Neural progenitor cell (in vitro differentiated cells): ENCODE results near the gene ZG16. TPM values are rescaled to one million over a fixed set of nuclear protein-coding genes. Genes with fewer than 3 reads are reported as not detected.
A peak's percentile ranks its signal among the peaks of the same experiment; 100 is the strongest.
"Not testable (repeated sequence)": the region's sequence is repeated elsewhere in the genome, so short reads cannot be mapped to it uniquely, and the experiment has no call there.

ENCODE experiments used
- DNase-seq: peaks from one replicate; pipeline ENCODE4 v3.0.0-alpha.2; 2016; ENCODE audit warnings: low spot score
- H2AFZ ChIP-seq: fragments of 200-600 bp; sonication (generic); replicated peaks from 2 replicates; pipeline ENCODE4 v1.6.1; 2016; ENCODE audit warnings: antibody characterized with exemption
- H3F3A ChIP-seq: fragments of 200-600 bp; sonication (generic); 2 replicates; pipeline ENCODE4 v1.6.1; 2016; ENCODE audit warnings: antibody characterized with exemption, low read depth
- H3K27ac ChIP-seq: fragments of 200-600 bp; sonication (generic); 2 replicates; pipeline ENCODE4 v1.5.1; 2016; ENCODE audit warnings: mild to moderate bottlenecking
- H3K27me3 ChIP-seq: fragments of 200-600 bp; sonication (generic); 2 replicates; pipeline ENCODE4 v1.6.1; 2016; ENCODE audit warnings: mild to moderate bottlenecking, moderate library complexity
- H3K36me3 ChIP-seq: fragments of 200-600 bp; sonication (generic); 2 replicates; pipeline ENCODE4 v1.5.1; 2016
- H3K4me1 ChIP-seq: fragments of 200-600 bp; sonication (generic); 2 replicates; pipeline ENCODE4 v1.6.1; 2016; ENCODE audit warnings: mixed run types
- H3K4me2 ChIP-seq: fragments of 200-600 bp; sonication (generic); 2 replicates; pipeline ENCODE4 v1.6.1; 2016
- H3K4me3 ChIP-seq: fragments of 200-600 bp; sonication (generic); 2 replicates; pipeline ENCODE4 v1.5.1; 2016
- H3K79me2 ChIP-seq: fragments of 200-600 bp; sonication (generic); 2 replicates; pipeline ENCODE4 v1.6.1; 2016; ENCODE audit warnings: low read depth
- H3K9ac ChIP-seq: fragments of 200-600 bp; sonication (generic); 2 replicates; pipeline ENCODE4 v1.6.1; 2016
- H3K9me3 ChIP-seq: fragments of 200-600 bp; sonication (generic); 2 replicates; pipeline ENCODE4 v1.5.1; 2016; ENCODE audit warnings: low read depth
- H4K20me1 ChIP-seq: fragments of 200-600 bp; sonication (generic); 2 replicates; pipeline ENCODE4 v1.6.1; 2016; ENCODE audit warnings: low read depth
- H3K27ac Mint-ChIP-seq: 3 replicates; pipeline ENCODE4 v1.8.0; 2021; ENCODE audit warnings: mixed read lengths
- H3K27me3 Mint-ChIP-seq: 2 replicates; pipeline ENCODE4 v1.8.0; 2022; ENCODE audit warnings: low read depth, mild to moderate bottlenecking, inconsistent platforms, moderate library complexity, mixed read lengths; ENCODE audit not compliant: insufficient read depth
- H3K36me3 Mint-ChIP-seq: 3 replicates; pipeline ENCODE4 v1.8.0; 2021; ENCODE audit warnings: mixed read lengths
- H3K4me1 Mint-ChIP-seq: 3 replicates; pipeline ENCODE4 v1.8.0; 2021; ENCODE audit warnings: mixed read lengths
- H3K4me3 Mint-ChIP-seq: 3 replicates; pipeline ENCODE4 v1.8.0; 2021; ENCODE audit warnings: mild to moderate bottlenecking, moderate library complexity, mixed read lengths
- H3K9me3 Mint-ChIP-seq: 3 replicates; pipeline ENCODE4 v1.8.0; 2020; ENCODE audit warnings: mixed read lengths
- EZH2 ChIP-seq: fragments of 200-600 bp; sonication (generic); IDR thresholded peaks from 2 replicates; pipeline ENCODE4 v1.6.1; 2017; ENCODE audit warnings: antibody characterized with exemption, mild to moderate bottlenecking, moderate library complexity
- EZH2phosphoT487 ChIP-seq: fragments of 200-600 bp; sonication (generic); IDR thresholded peaks from 2 replicates; pipeline ENCODE4 v1.6.1; 2017; ENCODE audit warnings: antibody characterized with exemption
- total RNA-seq: library from RNA; depleted of rRNA; stranded (reverse); fragments of >200 nt; gene quantifications from 2 replicates; pipeline ENCODE4 v1.2.3, GENCODE V29; 2015; ENCODE audit warnings: low replicate concordance
- TF ChIP-seq, protein P1 (sequence below): fragments of 200-600 bp; sonication (generic); IDR thresholded peaks from 2 replicates; pipeline ENCODE4 v1.5.1; 2017; ENCODE audit warnings: antibody characterized with exemption, mild to moderate bottlenecking

Gene ZG16
- total RNA-seq, 1 donor from 2014 or later = not detected

DNA sequence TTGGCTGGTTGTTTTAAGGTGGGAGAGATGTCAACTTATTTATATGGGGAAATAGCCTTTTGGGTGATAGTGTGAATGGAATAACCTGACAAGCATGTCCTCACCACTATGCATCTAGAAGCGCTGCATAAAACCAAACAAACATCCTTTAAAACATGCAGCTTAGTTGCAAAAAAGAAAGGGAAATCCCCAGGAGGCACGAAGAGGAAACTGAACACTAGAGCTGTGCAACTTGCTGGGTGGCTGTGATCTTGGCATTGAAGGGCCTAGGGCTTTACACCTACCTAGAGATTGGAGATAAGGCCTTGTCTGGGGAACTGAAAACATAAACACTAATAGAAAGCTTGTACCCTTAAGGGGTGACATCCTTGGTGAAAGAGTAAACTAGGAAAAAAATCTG, 39.5 kb upstream of the ZG16 start:
- Histone ChIP-seq H3K27ac (no peak overlapping the region), H3F3A (no peaks in the 10 kb centered on the region), H4K20me1 (no peaks in the 10 kb centered on the region), H3K9ac (no peak overlapping the region), H3K9me3 (no peaks in the 10 kb centered on the region), H3K27me3 (no peaks in the 10 kb centered on the region), H2AFZ (no peak overlapping the region), H3K4me2 (no peak overlapping the region), H3K4me1 (no peaks in the 10 kb centered on the region), H3K79me2 (no peaks in the 10 kb centered on the region), H3K36me3 (no peaks in the 10 kb centered on the region), H3K4me3 (no peak overlapping the region)
- TF ChIP-seq EZH2phosphoT487 (no peak), EZH2 (no peak)
- TF ChIP-seq, protein P1, sequence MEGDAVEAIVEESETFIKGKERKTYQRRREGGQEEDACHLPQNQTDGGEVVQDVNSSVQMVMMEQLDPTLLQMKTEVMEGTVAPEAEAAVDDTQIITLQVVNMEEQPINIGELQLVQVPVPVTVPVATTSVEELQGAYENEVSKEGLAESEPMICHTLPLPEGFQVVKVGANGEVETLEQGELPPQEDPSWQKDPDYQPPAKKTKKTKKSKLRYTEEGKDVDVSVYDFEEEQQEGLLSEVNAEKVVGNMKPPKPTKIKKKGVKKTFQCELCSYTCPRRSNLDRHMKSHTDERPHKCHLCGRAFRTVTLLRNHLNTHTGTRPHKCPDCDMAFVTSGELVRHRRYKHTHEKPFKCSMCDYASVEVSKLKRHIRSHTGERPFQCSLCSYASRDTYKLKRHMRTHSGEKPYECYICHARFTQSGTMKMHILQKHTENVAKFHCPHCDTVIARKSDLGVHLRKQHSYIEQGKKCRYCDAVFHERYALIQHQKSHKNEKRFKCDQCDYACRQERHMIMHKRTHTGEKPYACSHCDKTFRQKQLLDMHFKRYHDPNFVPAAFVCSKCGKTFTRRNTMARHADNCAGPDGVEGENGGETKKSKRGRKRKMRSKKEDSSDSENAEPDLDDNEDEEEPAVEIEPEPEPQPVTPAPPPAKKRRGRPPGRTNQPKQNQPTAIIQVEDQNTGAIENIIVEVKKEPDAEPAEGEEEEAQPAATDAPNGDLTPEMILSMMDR = no peak
- no peaks in the 10 kb centered on the region for H3K9me3 Mint-ChIP-seq
- DNase-seq = no peak
- no peak overlapping the region for H3K4me3 Mint-ChIP-seq
- H3K27ac Mint-ChIP-seq = no peak overlapping the region
- H3K27me3 Mint-ChIP-seq = peaks cover 15% of the 10 kb centered on the region
- H3K36me3 Mint-ChIP-seq = no peaks in the 10 kb centered on the region
- peaks cover 3% of the 10 kb centered on the region for H3K4me1 Mint-ChIP-seq

DNA sequence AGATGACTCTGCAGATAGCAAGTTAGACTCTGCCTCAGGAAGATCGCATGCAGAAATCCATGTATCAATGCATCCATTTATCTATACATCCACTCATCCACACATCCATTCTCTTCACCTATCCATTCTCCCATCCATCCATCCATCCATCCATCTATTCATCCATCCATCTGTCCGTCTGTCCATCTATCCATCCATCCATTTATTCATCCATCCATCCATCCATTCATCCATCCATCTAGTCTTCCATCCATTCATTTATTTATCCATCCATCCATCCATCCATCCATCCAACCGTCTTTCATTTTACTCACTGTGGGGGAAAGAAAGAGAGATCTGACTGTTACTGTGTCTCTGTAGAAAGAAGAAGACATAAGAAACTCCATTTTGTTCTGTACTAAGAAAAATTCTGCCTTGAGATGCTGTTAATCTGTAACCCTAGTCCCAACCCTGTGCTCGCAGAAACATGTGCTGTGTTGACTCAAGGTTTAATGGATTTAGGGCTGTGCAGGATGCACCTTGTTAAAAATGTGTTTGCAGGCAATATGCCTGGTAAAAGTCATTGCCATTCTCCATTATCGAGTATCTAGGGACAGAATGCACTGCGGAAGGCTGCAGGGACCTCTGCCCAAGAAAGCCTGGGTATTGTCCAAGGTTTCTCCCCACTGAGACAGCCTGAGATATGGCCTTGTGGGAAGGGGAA, 38.0 kb upstream of the ZG16 start:
- not testable (repeated sequence) for H3K36me3 Mint-ChIP-seq, H3K9me3 ChIP-seq, H3K27me3 ChIP-seq, H4K20me1 ChIP-seq, H3K36me3 ChIP-seq, H3F3A ChIP-seq, H3K4me2 ChIP-seq, H3K9ac ChIP-seq, DNase-seq, H2AFZ ChIP-seq, H3K4me3 ChIP-seq, H3K27ac Mint-ChIP-seq, H3K79me2 ChIP-seq, H3K9me3 Mint-ChIP-seq, H3K27ac ChIP-seq, H3K4me1 Mint-ChIP-seq, H3K4me1 ChIP-seq, H3K4me3 Mint-ChIP-seq
- H3K27me3 Mint-ChIP-seq = peaks cover 16% of the 10 kb centered on the region

DNA sequence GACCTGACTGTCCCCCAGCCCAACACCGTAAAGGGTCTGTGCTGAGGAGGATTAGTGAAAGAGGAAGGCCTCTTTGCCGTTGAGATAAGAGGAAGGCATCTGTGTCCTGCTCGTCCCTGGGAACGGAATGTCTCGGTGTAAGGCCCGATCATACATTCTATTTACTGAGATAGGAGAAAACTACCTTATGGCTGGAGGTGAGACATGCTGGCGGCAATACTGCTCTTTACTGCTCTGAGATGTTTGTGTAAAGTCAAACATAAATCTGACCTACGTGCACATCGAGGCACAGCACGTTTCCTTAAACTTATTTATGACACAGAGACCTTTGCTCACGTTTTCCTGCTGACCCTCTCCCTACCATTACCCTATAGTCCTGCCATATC, 37.4 kb upstream of the ZG16 start:
- H3K9me3 Mint-ChIP-seq, DNase-seq, H3K36me3 Mint-ChIP-seq, H3K4me1 ChIP-seq, H2AFZ ChIP-seq, H4K20me1 ChIP-seq, H3K4me2 ChIP-seq, H3K4me1 Mint-ChIP-seq, H3F3A ChIP-seq, H3K27me3 ChIP-seq, H3K9me3 ChIP-seq, H3K36me3 ChIP-seq, H3K4me3 ChIP-seq, H3K9ac ChIP-seq, H3K27ac ChIP-seq, H3K79me2 ChIP-seq, H3K4me3 Mint-ChIP-seq: not testable (repeated sequence)
- Mint-ChIP-seq H3K27ac (peak overlapping the region; percentile 5), H3K27me3 (peaks cover 16% of the 10 kb centered on the region)

DNA sequence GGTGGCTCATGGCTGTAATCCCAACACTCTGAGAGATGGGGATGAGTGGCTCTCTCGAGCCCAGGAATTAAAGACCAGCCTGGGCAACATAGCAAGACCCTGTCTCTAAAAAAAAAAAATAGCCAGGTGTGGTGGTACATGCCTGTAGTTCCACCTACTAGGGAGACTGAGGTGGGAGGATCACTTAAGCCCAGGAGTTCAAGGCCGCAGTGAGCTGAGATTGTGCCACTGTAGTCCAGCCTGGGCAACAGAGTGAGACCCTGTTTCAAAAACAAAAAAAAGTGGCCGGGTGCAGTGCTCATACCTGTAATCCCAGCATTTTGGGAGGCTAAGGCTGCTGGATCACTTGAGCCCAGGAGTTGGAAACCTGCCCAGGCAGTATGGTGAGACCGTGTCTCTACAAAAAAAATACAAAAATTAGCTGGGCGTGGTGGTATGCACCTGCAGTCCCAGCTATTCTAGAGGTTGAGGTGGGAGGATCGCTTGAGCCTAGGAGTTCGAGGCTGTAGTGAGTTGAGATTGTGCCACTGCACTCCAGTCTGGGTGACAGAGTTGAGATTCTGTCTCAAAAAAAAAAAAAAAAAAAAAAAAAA, 35.3 kb upstream of the ZG16 start:
- TF ChIP-seq, protein P1 = no peak
- no peak for TF ChIP-seq EZH2phosphoT487
- TF ChIP-seq EZH2 = no peak
- Histone ChIP-seq H3K9me3 (no peaks in the 10 kb centered on the region), H3K36me3 (no peaks in the 10 kb centered on the region), H3K27me3 (no peaks in the 10 kb centered on the region), H3K9ac (no peak overlapping the region), H3K4me3 (no peak overlapping the region), H4K20me1 (no peaks in the 10 kb centered on the region), H3K27ac (no peak overlapping the region), H3K4me1 (no peaks in the 10 kb centered on the region), H3K4me2 (no peak overlapping the region), H3F3A (no peaks in the 10 kb centered on the region), H3K79me2 (no peaks in the 10 kb centered on the region), H2AFZ (no peak overlapping the region)
- Mint-ChIP-seq H3K4me3 (no peak overlapping the region), H3K36me3 (no peaks in the 10 kb centered on the region), H3K27ac (no peak overlapping the region), H3K4me1 (peaks cover 3% of the 10 kb centered on the region), H3K9me3 (no peaks in the 10 kb centered on the region), H3K27me3 (peaks cover 17% of the 10 kb centered on the region)
- DNase-seq = no peak
